ENCODE results near the gene BEST4. TPM values are rescaled to one million over a fixed set of nuclear protein-coding genes. Genes with fewer than 3 reads are reported as not detected.

The BEST4 gene
- total and polyA plus RNA-seq, 2 of the 13 experiments (the other 11 are each of a cell fraction or from before 2014, with no cell fraction given): 0.77 to 1.4 TPM

- no peak for TF ChIP-seq AHDC1 (CRISPR knock-in tag; IDR thresholded peaks at IDR 0.05; ENCODE audit: borderline replicate concordance)
- TF ChIP-seq ZNF543 (CRISPR knock-in tag; IDR thresholded peaks at IDR 0.05): peak; percentile 100
- TF ChIP-seq, protein P1, sequence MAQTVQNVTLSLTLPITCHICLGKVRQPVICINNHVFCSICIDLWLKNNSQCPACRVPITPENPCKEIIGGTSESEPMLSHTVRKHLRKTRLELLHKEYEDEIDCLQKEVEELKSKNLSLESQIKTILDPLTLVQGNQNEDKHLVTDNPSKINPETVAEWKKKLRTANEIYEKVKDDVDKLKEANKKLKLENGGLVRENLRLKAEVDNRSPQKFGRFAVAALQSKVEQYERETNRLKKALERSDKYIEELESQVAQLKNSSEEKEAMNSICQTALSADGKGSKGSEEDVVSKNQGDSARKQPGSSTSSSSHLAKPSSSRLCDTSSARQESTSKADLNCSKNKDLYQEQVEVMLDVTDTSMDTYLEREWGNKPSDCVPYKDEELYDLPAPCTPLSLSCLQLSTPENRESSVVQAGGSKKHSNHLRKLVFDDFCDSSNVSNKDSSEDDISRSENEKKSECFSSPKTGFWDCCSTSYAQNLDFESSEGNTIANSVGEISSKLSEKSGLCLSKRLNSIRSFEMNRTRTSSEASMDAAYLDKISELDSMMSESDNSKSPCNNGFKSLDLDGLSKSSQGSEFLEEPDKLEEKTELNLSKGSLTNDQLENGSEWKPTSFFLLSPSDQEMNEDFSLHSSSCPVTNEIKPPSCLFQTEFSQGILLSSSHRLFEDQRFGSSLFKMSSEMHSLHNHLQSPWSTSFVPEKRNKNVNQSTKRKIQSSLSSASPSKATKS (CRISPR knock-in tag; IDR thresholded peaks at IDR 0.05): no peak
- TF ChIP-seq ZNF510 (CRISPR knock-in tag; IDR thresholded peaks at IDR 0.05; ENCODE audit: low read depth): no peak
- TF ChIP-seq HDAC2 (CRISPR knock-in tag; IDR thresholded peaks at IDR 0.05): no peak; the same call in 1 of the 2 replicates
- peak; percentile 63 for TF ChIP-seq THRA (CRISPR knock-in tag; IDR thresholded peaks at IDR 0.05; ENCODE audit: borderline replicate concordance)
- no peak for TF ChIP-seq BHLHE40 (IDR thresholded peaks at IDR 0.05; ENCODE audit: low read length)
- TF ChIP-seq NR2F2 (IDR thresholded peaks at IDR 0.05; ENCODE audit: borderline replicate concordance, low read depth): peak; percentile 50; the same call in 1 of the 2 replicates
- TF ChIP-seq WIZ (CRISPR knock-in tag; IDR thresholded peaks at IDR 0.05): no peak
- peak; percentile 32; the same call in 1 of the 2 replicates for TF ChIP-seq ZFP82 (CRISPR knock-in tag; IDR thresholded peaks at IDR 0.05; ENCODE audit: borderline replicate concordance)
- TF ChIP-seq ZNF841 (CRISPR knock-in tag; IDR thresholded peaks at IDR 0.05; ENCODE audit: borderline replicate concordance): no peak
- no peak for TF ChIP-seq CHD4 (IDR thresholded peaks at IDR 0.05; ENCODE audit: borderline replicate concordance, low read length)
- TF ChIP-seq, protein P2, sequence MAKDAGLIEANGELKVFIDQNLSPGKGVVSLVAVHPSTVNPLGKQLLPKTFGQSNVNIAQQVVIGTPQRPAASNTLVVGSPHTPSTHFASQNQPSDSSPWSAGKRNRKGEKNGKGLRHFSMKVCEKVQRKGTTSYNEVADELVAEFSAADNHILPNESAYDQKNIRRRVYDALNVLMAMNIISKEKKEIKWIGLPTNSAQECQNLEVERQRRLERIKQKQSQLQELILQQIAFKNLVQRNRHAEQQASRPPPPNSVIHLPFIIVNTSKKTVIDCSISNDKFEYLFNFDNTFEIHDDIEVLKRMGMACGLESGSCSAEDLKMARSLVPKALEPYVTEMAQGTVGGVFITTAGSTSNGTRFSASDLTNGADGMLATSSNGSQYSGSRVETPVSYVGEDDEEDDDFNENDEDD (CRISPR knock-in tag; IDR thresholded peaks at IDR 0.05; ENCODE audit: borderline replicate concordance): peak; percentile 30; the same call in 1 of the 2 replicates
- TF ChIP-seq ZFX (CRISPR knock-in tag; IDR thresholded peaks at IDR 0.05; ENCODE audit: low read depth): peak; percentile 59
- no peak for TF ChIP-seq ZNF468 (CRISPR knock-in tag; IDR thresholded peaks at IDR 0.05)
- no peak for TF ChIP-seq TCF12 (IDR thresholded peaks at IDR 0.05)
- TF ChIP-seq TCF12 (CRISPR knock-in tag; IDR thresholded peaks at IDR 0.05): no peak; the same call in 1 of the 2 replicates
- TF ChIP-seq, protein P3, sequence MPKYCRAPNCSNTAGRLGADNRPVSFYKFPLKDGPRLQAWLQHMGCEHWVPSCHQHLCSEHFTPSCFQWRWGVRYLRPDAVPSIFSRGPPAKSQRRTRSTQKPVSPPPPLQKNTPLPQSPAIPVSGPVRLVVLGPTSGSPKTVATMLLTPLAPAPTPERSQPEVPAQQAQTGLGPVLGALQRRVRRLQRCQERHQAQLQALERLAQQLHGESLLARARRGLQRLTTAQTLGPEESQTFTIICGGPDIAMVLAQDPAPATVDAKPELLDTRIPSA (CRISPR knock-in tag; IDR thresholded peaks at IDR 0.05; ENCODE audit: borderline replicate concordance): 0 out of 2 replicates have a peak, but pooled peaks have one; percentile 61
These were observed 39.4 kb upstream of the BEST4 start (continued) for GRCh38 chr1:44827197-44828002.

Measured in HepG2 (cell line).